NK-92 treated with Interleukin-12 subunit alpha and Interleukin-12 subunit beta, amount 100 ng/mL, for 24 hours (cell line): Measurements from ENCODE around the gene DDX11.
"Not testable (repeated sequence)": the region's sequence is repeated elsewhere in the genome, so short reads cannot be mapped to it uniquely, and the experiment has no call there.

Source experiments
- DNase-seq: peaks from one replicate; lab custom pipeline; 2025; lab: John Stamatoyannopoulos, UW

The DDX11 gene

GRCh38 chr12:31099434-31099833, 25.8 kb downstream of the DDX11 start:
- DNase-seq: not testable (repeated sequence)

- DNase-seq: not testable (repeated sequence)
Observed at GRCh38 chr12:31100503-31101208, 27.0 kb downstream of the DDX11 start.

GRCh38 chr12:31102125-31102524, 28.5 kb downstream of the DDX11 start:
- DNase-seq: not testable (repeated sequence)

GRCh38 chr12:31102596-31102995, 28.9 kb downstream of the DDX11 start:
- DNase-seq: not testable (repeated sequence)

GRCh38 chr12:31103561-31103975, 29.9 kb downstream of the DDX11 start:
- DNase-seq: not testable (repeated sequence)

- not testable (repeated sequence) for DNase-seq
Observed at GRCh38 chr12:31104220-31104619, 30.6 kb downstream of the DDX11 start.

- not testable (repeated sequence) for DNase-seq
Observed at GRCh38 chr12:31104773-31105172, 31.1 kb downstream of the DDX11 start.

- DNase-seq: no peak
Observed at GRCh38 chr12:31105668-31106067, 32.0 kb downstream of the DDX11 start.

GRCh38 chr12:31106101-31106803, 32.6 kb downstream of the DDX11 start:
- DNase-seq: no peak

- not testable (repeated sequence) for DNase-seq
Observed at GRCh38 chr12:31109773-31110172, 36.1 kb downstream of the DDX11 start.

GRCh38 chr12:31110263-31110662, 36.6 kb downstream of the DDX11 start:
- not testable (repeated sequence) for DNase-seq

GRCh38 chr12:31115092-31115601, 41.5 kb downstream of the DDX11 start:
- not testable (repeated sequence) for DNase-seq

- DNase-seq: not testable (repeated sequence)
Observed at GRCh38 chr12:31116846-31117202, 43.2 kb downstream of the DDX11 start.

- no peak for DNase-seq
Observed at GRCh38 chr12:31117203-31118011, 43.7 kb downstream of the DDX11 start.

- DNase-seq: no peak
Observed at GRCh38 chr12:31118347-31119191, 44.9 kb downstream of the DDX11 start.

GRCh38 chr12:31119192-31119802, 45.6 kb downstream of the DDX11 start:
- DNase-seq: no peak

GRCh38 chr12:31119803-31120211, 46.1 kb downstream of the DDX11 start:
- DNase-seq: no peak

- DNase-seq: no peak
Observed at GRCh38 chr12:31120392-31121008, 46.8 kb downstream of the DDX11 start.

GRCh38 chr12:31121022-31121728, 47.5 kb downstream of the DDX11 start:
- DNase-seq: not testable (repeated sequence)

GRCh38 chr12:31122481-31122880, 48.8 kb downstream of the DDX11 start:
- DNase-seq: no peak
